HEK293T (cell line): ENCODE measurements around the gene RELT.

Experiments used
- CTCF ChIA-PET: fragments of 350-600 bp; formaldehyde crosslinking; extraction: SDS; loops from one replicate; lab custom pipeline; 2021; ENCODE audit warnings: antibody characterized with exemption, inconsistent platforms; lab: Yijun Ruan, JAX
- POLR2A ChIA-PET: fragments of 350-600 bp; formaldehyde crosslinking; extraction: SDS; loops from one replicate; lab custom pipeline; 2020; ENCODE audit warnings: antibody characterized with exemption, inconsistent platforms; lab: Yijun Ruan, JAX
- DNase-seq: peaks from one replicate; pipeline ENCODE4 v3.0.0; 2012; ENCODE audit warnings: mixed read lengths; ENCODE audit errors: extremely low spot score
- ARNT ChIP-seq: fragments of 450-650 bp; IDR thresholded peaks from 2 replicates; pipeline ENCODE4 v1.6.1; 2017; ENCODE audit warnings: mild to moderate bottlenecking
- BHLHE40 ChIP-seq: fragments of 450-650 bp; IDR thresholded peaks from 2 replicates; pipeline ENCODE4 v1.6.1; 2016; ENCODE audit warnings: mild to moderate bottlenecking, moderate library complexity, borderline replicate concordance
- ELF4 ChIP-seq: fragments of 450-650 bp; IDR thresholded peaks from 2 replicates; pipeline ENCODE4 v1.6.1; 2017; ENCODE audit warnings: antibody characterized with exemption
- FOXA1 ChIP-seq: fragments of 450-650 bp; IDR thresholded peaks from 2 replicates; pipeline ENCODE4 v1.6.1; 2016; ENCODE audit warnings: mild to moderate bottlenecking
- FOXK2 ChIP-seq: fragments of 450-650 bp; IDR thresholded peaks from 2 replicates; pipeline ENCODE4 v1.6.1; 2016; ENCODE audit warnings: mild to moderate bottlenecking
- FOXM1 ChIP-seq: fragments of 450-650 bp; IDR thresholded peaks from 2 replicates; pipeline ENCODE4 v1.6.1; 2017; ENCODE audit warnings: mild to moderate bottlenecking, borderline replicate concordance
- HDGF ChIP-seq: fragments of 450-650 bp; IDR thresholded peaks from 2 replicates; pipeline ENCODE4 v1.6.1; 2017; ENCODE audit warnings: antibody characterized with exemption, borderline replicate concordance
- L3MBTL2 ChIP-seq: fragments of 450-650 bp; conservative IDR thresholded peaks from 2 replicates; pipeline ENCODE4 v1.6.1; 2016; ENCODE audit warnings: mild to moderate bottlenecking
- LEF1 ChIP-seq: fragments of 450-650 bp; IDR thresholded peaks from 2 replicates; pipeline ENCODE4 v1.6.1; 2017; ENCODE audit warnings: mild to moderate bottlenecking, borderline replicate concordance
- NFRKB ChIP-seq: fragments of 450-650 bp; IDR thresholded peaks from 2 replicates; pipeline ENCODE4 v1.6.1; 2016; ENCODE audit warnings: mild to moderate bottlenecking, moderate library complexity
- SP1 ChIP-seq: fragments of 450-650 bp; IDR thresholded peaks from 2 replicates; pipeline ENCODE4 v1.6.1; 2017
- SUZ12 ChIP-seq: fragments of 450-650 bp; IDR thresholded peaks from 2 replicates; pipeline ENCODE4 v1.6.1; 2016; ENCODE audit warnings: mild to moderate bottlenecking
- TARDBP ChIP-seq: fragments of 450-650 bp; IDR thresholded peaks from 2 replicates; pipeline ENCODE4 v1.6.1; 2016
- ZNF384 ChIP-seq: fragments of 450-650 bp; IDR thresholded peaks from 2 replicates; pipeline ENCODE4 v1.6.1; 2016
- TF ChIP-seq, protein P1 (sequence below): fragments of 450-650 bp; IDR thresholded peaks from 2 replicates; pipeline ENCODE4 v1.6.1; 2016

RELT gene

DNA sequence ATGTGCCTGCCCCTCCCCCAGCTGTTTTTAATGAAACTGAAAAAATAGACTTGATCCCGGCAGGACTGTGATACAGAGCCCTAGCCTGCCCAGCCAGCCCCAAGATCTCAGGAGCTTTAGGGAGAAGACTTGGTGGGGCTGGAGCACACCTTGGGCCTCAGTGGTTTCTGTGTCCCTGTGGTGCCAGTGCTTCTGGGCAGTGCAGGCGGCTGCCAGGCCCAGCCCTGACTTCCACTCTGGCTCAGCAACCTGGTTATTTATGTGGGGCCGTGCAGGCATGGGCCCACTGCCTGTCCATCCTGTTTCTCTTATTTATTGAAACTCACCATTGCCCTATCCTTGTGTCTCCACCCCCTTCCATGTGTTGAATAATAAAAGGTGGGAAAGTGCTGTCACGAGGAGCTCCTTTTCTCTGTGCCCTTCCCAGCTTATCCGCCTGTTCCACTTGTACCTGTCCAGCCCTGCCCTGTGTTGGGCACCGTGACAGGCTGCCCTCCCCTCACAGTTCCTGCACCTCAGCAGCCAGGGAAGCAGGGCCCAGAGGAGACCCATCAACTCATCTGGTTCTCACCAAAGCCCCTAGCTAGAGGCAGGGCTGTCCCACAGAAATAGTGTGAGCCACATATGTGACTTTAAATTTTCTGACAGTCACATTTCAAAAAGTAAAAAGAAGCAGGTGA, 20.2 kb downstream of the RELT start:
- TF ChIP-seq SP1 (no peak), LEF1 (no peak), BHLHE40 (no peak), FOXA1 (no peak)
- POLR2A ChIA-PET: interaction anchor here (1.3 kb wide), 2 partner anchors 11 to 45 kb away, joined by 3 to 4 read pairs; no protein-coding TSS in a partner anchor
- CTCF ChIA-PET: interaction anchor here (5.2 kb wide), 1 partner anchor 45 kb away, joined by 45 read pairs; no protein-coding TSS in a partner anchor
- no peak for DNase-seq

DNA sequence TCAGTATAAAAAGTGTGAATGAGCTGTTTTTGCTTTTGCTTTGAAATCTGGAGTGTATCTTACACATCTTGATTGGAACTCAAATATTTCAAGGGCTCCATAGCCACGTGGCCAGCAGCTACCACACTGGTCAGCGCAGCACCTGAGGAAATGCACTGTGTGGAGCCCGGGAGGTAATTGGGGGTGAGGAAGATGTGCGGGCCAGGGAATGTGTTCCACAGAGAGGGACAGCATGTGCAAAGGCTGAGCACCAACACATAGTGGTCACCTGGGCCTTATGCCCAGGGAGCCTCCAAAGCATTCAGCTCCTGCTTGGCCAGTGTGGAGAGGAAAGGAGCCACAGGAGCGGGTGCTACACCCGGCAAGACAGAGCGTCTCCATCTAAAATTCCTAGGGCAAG, 20.8 kb downstream of the RELT start:
- POLR2A ChIA-PET: interaction anchor here (1.3 kb wide), 2 partner anchors 10 to 46 kb away, joined by 3 to 4 read pairs; no protein-coding TSS in a partner anchor
- TF ChIP-seq BHLHE40: no peak
- TF ChIP-seq FOXM1: no peak
- no peak for TF ChIP-seq SP1
- no peak for TF ChIP-seq FOXA1
- no peak for TF ChIP-seq L3MBTL2
- TF ChIP-seq FOXK2: no peak
- TF ChIP-seq ELF4: no peak
- no peak for TF ChIP-seq HDGF
- no peak for TF ChIP-seq LEF1
- no peak for DNase-seq
- CTCF ChIA-PET: interaction anchor here (5.2 kb wide), 1 partner anchor 46 kb away, joined by 45 read pairs; no protein-coding TSS in a partner anchor

DNA sequence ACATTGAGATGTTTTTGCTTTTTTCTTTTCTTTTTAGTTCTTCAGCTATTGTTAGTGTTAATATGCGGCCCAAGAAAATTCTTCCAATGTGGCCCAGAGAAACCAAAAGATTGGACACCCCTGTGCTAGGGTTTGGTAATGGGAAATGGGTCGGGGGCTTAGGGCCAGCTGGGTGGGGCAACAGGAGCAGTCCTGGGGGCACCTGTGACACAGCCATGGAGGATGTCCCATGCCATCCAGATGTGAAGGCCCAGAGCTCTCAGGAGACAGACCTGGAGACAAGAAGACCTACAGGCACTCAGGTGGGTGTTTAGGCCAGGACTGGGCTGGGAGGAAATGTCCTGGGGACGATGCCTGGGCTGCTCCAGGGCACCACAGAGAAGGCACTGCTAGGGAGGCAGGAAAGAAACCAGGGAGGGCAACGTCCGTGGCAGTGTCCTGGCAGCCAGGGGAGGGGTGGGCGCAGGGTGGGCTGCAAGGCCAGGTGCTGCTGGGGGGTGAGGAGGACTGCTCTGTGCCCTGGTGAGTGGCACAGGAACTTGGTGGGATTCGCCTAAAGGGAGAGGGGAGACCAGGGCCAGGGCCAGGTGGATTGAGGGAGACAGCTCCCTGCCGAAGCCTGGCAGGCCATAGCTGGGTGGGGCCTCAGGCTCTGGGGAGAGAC, 21.4 kb downstream of the RELT start:
- POLR2A ChIA-PET: no interaction called here
- CTCF ChIA-PET: interaction anchor here (5.2 kb wide), 1 partner anchor 46 kb away, joined by 45 read pairs; no protein-coding TSS in a partner anchor
- TF ChIP-seq BHLHE40 (no peak), ELF4 (no peak), FOXK2 (no peak), ZNF384 (no peak), L3MBTL2 (no peak), SP1 (no peak)
- TF ChIP-seq, protein P1, sequence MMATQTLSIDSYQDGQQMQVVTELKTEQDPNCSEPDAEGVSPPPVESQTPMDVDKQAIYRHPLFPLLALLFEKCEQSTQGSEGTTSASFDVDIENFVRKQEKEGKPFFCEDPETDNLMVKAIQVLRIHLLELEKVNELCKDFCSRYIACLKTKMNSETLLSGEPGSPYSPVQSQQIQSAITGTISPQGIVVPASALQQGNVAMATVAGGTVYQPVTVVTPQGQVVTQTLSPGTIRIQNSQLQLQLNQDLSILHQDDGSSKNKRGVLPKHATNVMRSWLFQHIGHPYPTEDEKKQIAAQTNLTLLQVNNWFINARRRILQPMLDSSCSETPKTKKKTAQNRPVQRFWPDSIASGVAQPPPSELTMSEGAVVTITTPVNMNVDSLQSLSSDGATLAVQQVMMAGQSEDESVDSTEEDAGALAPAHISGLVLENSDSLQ: no peak
- no peak for DNase-seq

DNA sequence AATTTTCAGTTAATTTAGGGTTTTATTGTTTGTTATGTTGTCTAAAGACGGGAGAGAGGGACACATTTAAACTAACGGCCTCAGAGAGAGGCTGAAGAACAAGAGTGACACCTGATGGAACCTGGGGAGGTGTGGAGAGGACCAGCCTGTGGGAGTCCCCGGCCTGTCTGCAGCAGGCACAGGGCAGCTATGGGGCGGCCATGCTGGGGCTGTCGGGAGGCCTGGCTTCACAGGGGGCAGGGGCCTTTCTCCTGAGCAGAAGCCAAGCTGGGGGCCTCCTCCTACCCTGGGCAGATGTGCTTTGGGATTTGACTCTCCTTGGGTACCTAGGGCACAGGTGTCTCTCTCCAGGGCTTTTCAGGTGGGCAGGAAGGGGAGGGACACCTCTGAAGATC, 21.9 kb downstream of the RELT start:
- TF ChIP-seq, protein P1: no peak
- TF ChIP-seq FOXA1: no peak
- TF ChIP-seq ARNT: no peak
- POLR2A ChIA-PET: no interaction called here
- CTCF ChIA-PET: no interaction called here
- no peak for DNase-seq

DNA sequence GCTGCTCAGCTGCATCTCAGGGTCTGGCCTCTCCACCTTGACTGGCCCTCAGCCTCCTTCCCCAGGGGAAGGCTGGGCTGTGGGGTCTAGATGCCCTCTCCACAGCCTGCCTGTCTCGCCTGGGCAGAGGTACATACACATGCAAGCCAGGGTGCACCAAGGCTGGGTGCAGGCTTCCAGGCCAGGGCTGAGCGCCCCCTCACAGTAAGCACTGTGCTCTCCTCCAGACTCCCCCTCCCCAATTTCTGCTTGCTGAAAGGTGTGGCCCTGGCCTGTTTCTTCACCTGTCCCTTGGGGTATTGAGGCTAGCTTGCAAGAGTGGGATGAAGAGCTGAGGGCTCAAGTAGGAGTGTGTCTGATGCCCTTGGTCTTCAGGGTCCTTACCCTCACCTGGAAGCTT, 22.5 kb downstream of the RELT start:
- ChIA-PET POLR2A (interaction anchor here (1.6 kb wide), 1 partner anchor 200 kb away, joined by 6 read pairs; the partner anchor contains the start of gene FAM168A), CTCF (interaction anchor here (1.6 kb wide), 1 partner anchor 262 kb away, joined by 7 read pairs; no protein-coding TSS in a partner anchor)
- TF ChIP-seq BHLHE40: no peak
- TF ChIP-seq, protein P1: no peak
- TF ChIP-seq FOXM1: no peak
- no peak for TF ChIP-seq TARDBP
- TF ChIP-seq FOXK2: no peak
- no peak for TF ChIP-seq NFRKB
- TF ChIP-seq ELF4: no peak
- no peak for DNase-seq

DNA sequence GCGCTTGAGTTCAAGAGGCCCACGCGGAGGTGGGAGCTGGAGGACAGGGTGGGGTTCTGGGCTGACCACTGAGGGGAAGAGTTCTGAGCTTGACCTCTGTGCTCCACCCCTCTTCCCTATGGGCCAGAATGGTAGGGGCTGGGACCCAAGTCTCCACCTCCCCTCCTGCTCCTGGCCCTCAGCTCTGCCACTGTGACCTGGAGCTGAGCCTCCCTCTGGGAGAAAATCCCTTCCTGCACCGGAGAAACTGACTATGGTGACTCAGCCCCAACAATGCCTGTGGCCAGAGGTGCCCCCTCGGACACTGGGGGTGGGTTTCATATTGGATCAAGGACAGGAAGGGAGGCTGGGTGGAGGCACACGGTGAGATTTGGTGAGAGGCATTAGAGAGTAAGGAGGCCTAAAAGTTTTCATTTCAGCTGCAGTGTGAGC, 23.0 kb downstream of the RELT start:
- POLR2A ChIA-PET: interaction anchor here (1.2 to 1.6 kb wide), 2 partner anchors 48 to 199 kb away, joined by 3 to 6 read pairs; partner anchors contain the start of gene FAM168A
- no peak for DNase-seq
- no peak for TF ChIP-seq FOXA1
- CTCF ChIA-PET: interaction anchor here (1.6 kb wide), 1 partner anchor 262 kb away, joined by 7 read pairs; no protein-coding TSS in a partner anchor

DNA sequence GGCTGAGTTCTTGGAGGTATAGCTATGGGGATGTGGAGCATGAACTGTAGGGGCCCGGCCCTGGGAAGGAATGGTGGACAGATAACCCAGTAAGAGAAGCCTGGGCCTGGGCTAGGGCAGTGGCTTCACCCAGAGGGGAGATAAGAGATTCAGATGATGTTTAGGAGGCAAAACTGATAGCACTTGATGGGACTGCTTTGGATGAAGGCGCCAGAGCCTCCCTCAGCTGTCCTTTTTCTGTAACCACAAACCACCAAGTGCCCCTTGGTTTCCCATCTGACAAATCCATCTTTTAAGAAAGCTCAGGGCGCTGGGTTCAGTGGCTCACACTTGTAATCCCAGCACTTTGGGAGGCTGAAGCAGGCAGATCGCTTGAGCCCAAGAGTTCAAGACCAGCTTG, 23.4 kb downstream of the RELT start:
- TF ChIP-seq, protein P1: no peak
- TF ChIP-seq BHLHE40 (no peak), L3MBTL2 (no peak), ZNF384 (no peak), SUZ12 (no peak)
- DNase-seq: no peak
- ChIA-PET POLR2A (interaction anchor here (1.2 to 1.6 kb wide), 2 partner anchors 48 to 199 kb away, joined by 3 to 6 read pairs; partner anchors contain the start of gene FAM168A), CTCF (interaction anchor here (1.6 kb wide), 2 partner anchors 48 to 261 kb away, joined by 4 to 7 read pairs; no protein-coding TSS in a partner anchor)
